Activated CD4-positive, alpha-beta memory T cell treated with anti-CD3 and anti-CD28 coated beads for 36 hours (primary cell): ENCODE data around the gene PNPO. TPM values are rescaled to one million over a fixed set of nuclear protein-coding genes. Genes with fewer than 3 reads are reported as not detected.

Source experiments
- CTCF ChIA-PET: fragments of 350-600 bp; sonication (Branson Sonifier 250); formaldehyde crosslinking; loops from one replicate; lab custom pipeline; 2021; ENCODE audit warnings: antibody characterized with exemption, inconsistent platforms; lab: Charles Lee
- POLR2A ChIA-PET: fragments of 350-600 bp; sonication (Branson Sonifier 250); formaldehyde crosslinking; loops from one replicate; lab custom pipeline; 2021; ENCODE audit warnings: antibody characterized with exemption; lab: Charles Lee
- DNase-seq: peaks from one replicate; pipeline ENCODE4 v3.0.0-alpha.2; 2020
- H3K27ac Mint-ChIP-seq: one replicate; pipeline ENCODE4 v1.8.0; 2021; ENCODE audit warnings: mixed read lengths
- H3K27me3 Mint-ChIP-seq: one replicate; pipeline ENCODE4 v1.8.0; 2021; ENCODE audit warnings: mixed read lengths
- H3K36me3 Mint-ChIP-seq: one replicate; pipeline ENCODE4 v1.8.0; 2021; ENCODE audit warnings: mixed read lengths
- H3K4me1 Mint-ChIP-seq: one replicate; pipeline ENCODE4 v1.8.0; 2021; ENCODE audit warnings: low read depth, mixed read lengths
- H3K4me3 Mint-ChIP-seq: one replicate; pipeline ENCODE4 v1.8.0; 2021; ENCODE audit warnings: mild to moderate bottlenecking, mixed read lengths
- H3K9me3 Mint-ChIP-seq: one replicate; pipeline ENCODE4 v1.8.0; 2021; ENCODE audit warnings: mixed read lengths
- intact Hi-C: fragments of 100-400 bp; cut with micrococcal nuclease; formaldehyde crosslinking; loops from one replicate; pipeline ENCODE4 v1.15.1; 2023
- total RNA-seq, 2 experiments: library from RNA; stranded (reverse); gene quantifications; one replicate each; pipeline ENCODE4 v1.2.3, GENCODE V29; 2021

PNPO gene
- total RNA-seq, result 10 to 100 TPM; 32.5 to 34.4 TPM

- ChIA-PET CTCF (interaction anchor here (0.8 to 17.6 kb wide), 9 partner anchors 8 to 671 kb away, joined by 3 to 290 read pairs (median 4); partner anchors contain the start of genes CDK5RAP3, LRRC46, MRPL10 and PRR15L), POLR2A (interaction anchor here (0.8 to 2.4 kb wide), 5 partner anchors 9 to 108 kb away, joined by 3 to 12 read pairs (median 3); partner anchors contain the start of gene SCRN2)
- Mint-ChIP-seq H3K4me1 (peaks cover 52% of the 10 kb centered on the region), H3K9me3 (no peaks in the 10 kb centered on the region), H3K27ac (peak within 1 kb of the TSS; percentile 81), H3K36me3 (peaks cover 11% of the 10 kb centered on the region), H3K4me3 (peak within 1 kb of the TSS; percentile 95), H3K27me3 (no peaks in the 10 kb centered on the region)
- DNase-seq, result peak; percentile 98
- intact Hi-C loops, result loop anchor here (1.0 to 5.0 kb wide), 6 partner anchors 29 to 234 kb away; partner anchors contain the start of genes CDK5RAP3, LRRC46, MRPL10 and SNX11
Measured at GRCh38 chr17:47941246-47942095, at the start of gene PNPO. Gene PNPO, plus strand, starts transcription at chr17:47941571. Its CDS starts 105 bp downstream, at chr17:47941676.

GRCh38 chr17:47894498-47895346, 46.6 kb upstream of the PNPO start:
- no peak for DNase-seq
- peaks cover 29% of the 10 kb centered on the region for H3K4me1 Mint-ChIP-seq
- POLR2A ChIA-PET, result interaction anchor here (0.7 to 2.0 kb wide), 21 partner anchors 16 to 245 kb away, joined by 3 to 15 read pairs (median 4); partner anchors contain the start of genes CDK5RAP3, KPNB1, LRRC46 and MRPL10
- peaks cover 5% of the 10 kb centered on the region for H3K36me3 Mint-ChIP-seq
- H3K4me3 Mint-ChIP-seq, result peak overlapping the region; percentile 95
- intact Hi-C loops, result loop anchor here (1.0 to 5.0 kb wide), 3 partner anchors 47 to 245 kb away; partner anchors contain the start of genes KPNB1, PNPO and SNX11
- CTCF ChIA-PET, result interaction anchor here (0.8 to 15.7 kb wide), 5 partner anchors 51 to 76 kb away, joined by 3 to 672 read pairs (median 9); partner anchors contain the start of genes CDK5RAP3, LRRC46, MRPL10 and SCRN2
- H3K27ac Mint-ChIP-seq, result peak overlapping the region; percentile 87
- no peaks in the 10 kb centered on the region for H3K27me3 Mint-ChIP-seq
- no peaks in the 10 kb centered on the region for H3K9me3 Mint-ChIP-seq

- DNase-seq, result peak; percentile 52
- intact Hi-C loops, result loop anchor here (1.0 to 5.0 kb wide), 3 partner anchors 46 to 246 kb away; partner anchors contain the start of genes KPNB1, PNPO and SNX11
Measured at GRCh38 chr17:47895347-47895855, 46.0 kb upstream of the PNPO start.

GRCh38 chr17:47895856-47896671, 45.3 kb upstream of the PNPO start, which contains the start of gene SP2:
Gene SP2, plus strand, starts transcription at chr17:47896236. Its CDS starts 51 bp downstream, at chr17:47896287.
- Mint-ChIP-seq H3K4me3 (peak within 1 kb of the TSS; percentile 95), H3K27ac (peak within 1 kb of the TSS; percentile 87), H3K27me3 (no peaks in the 10 kb centered on the region), H3K9me3 (no peaks in the 10 kb centered on the region), H3K36me3 (peaks cover 8% of the 10 kb centered on the region), H3K4me1 (peaks cover 34% of the 10 kb centered on the region)
- ChIA-PET POLR2A (interaction anchor here (0.8 to 2.0 kb wide), 23 partner anchors 9 to 247 kb away, joined by 3 to 15 read pairs (median 4); partner anchors contain the start of genes CDK5RAP3, KPNB1, LRRC46 and MRPL10), CTCF (interaction anchor here (0.6 to 15.7 kb wide), 12 partner anchors 51 to 164 kb away, joined by 3 to 672 read pairs (median 6); partner anchors contain the start of genes CDK5RAP3, LRRC46, MRPL10 and SCRN2)
- intact Hi-C loops, result loop anchor here (1.0 to 5.0 kb wide), 7 partner anchors 45 to 247 kb away; partner anchors contain the start of genes CDK5RAP3, KPNB1, NFE2L1 and PNPO
- peak; percentile 100 for DNase-seq

More at GRCh38 chr17:47895347-47895855, 46.0 kb upstream of the PNPO start:
- peaks cover 8% of the 10 kb centered on the region for H3K36me3 Mint-ChIP-seq
- peak overlapping the region; percentile 87 for H3K27ac Mint-ChIP-seq
- peak overlapping the region; percentile 95 for H3K4me3 Mint-ChIP-seq
- ChIA-PET CTCF (interaction anchor here (0.6 to 15.7 kb wide), 8 partner anchors 52 to 163 kb away, joined by 3 to 672 read pairs (median 5); partner anchors contain the start of genes CDK5RAP3, LRRC46, MRPL10 and SCRN2), POLR2A (interaction anchor here (0.8 to 2.0 kb wide), 23 partner anchors 8 to 246 kb away, joined by 3 to 15 read pairs (median 4); partner anchors contain the start of genes CDK5RAP3, KPNB1, LRRC46 and MRPL10)
- no peaks in the 10 kb centered on the region for H3K27me3 Mint-ChIP-seq
- H3K4me1 Mint-ChIP-seq, result peaks cover 34% of the 10 kb centered on the region
- H3K9me3 Mint-ChIP-seq, result no peaks in the 10 kb centered on the region

GRCh38 chr17:47896672-47897490, 44.5 kb upstream of the PNPO start:
- H3K27me3 Mint-ChIP-seq, result no peaks in the 10 kb centered on the region
- no peak for DNase-seq
- H3K4me1 Mint-ChIP-seq, result peaks cover 37% of the 10 kb centered on the region
- H3K36me3 Mint-ChIP-seq, result peaks cover 8% of the 10 kb centered on the region
- peak overlapping the region; percentile 95 for H3K4me3 Mint-ChIP-seq
- intact Hi-C loops, result loop anchor here (1.0 to 5.0 kb wide), 5 partner anchors 56 to 210 kb away; partner anchors contain the start of genes CDK5RAP3, NFE2L1, SCRN2 and SNX11
- ChIA-PET CTCF (interaction anchor here (0.6 to 1.1 kb wide), 6 partner anchors 50 to 140 kb away, joined by 3 to 8 read pairs (median 5); partner anchors contain the start of genes CDK5RAP3, LRRC46, MRPL10 and SCRN2), POLR2A (interaction anchor here (2.0 kb wide), 1 partner anchor 54 kb away, joined by 10 read pairs; no protein-coding TSS in a partner anchor)
- no peaks in the 10 kb centered on the region for H3K9me3 Mint-ChIP-seq
- peak overlapping the region; percentile 84 for H3K27ac Mint-ChIP-seq

GRCh38 chr17:47897561-47897960, 43.8 kb upstream of the PNPO start:
- no peaks in the 10 kb centered on the region for H3K9me3 Mint-ChIP-seq
- H3K4me1 Mint-ChIP-seq, result peaks cover 43% of the 10 kb centered on the region
- POLR2A ChIA-PET, result no interaction called here
- H3K36me3 Mint-ChIP-seq, result peaks cover 8% of the 10 kb centered on the region
- peak overlapping the region; percentile 95 for H3K4me3 Mint-ChIP-seq
- H3K27me3 Mint-ChIP-seq, result no peaks in the 10 kb centered on the region
- no peak overlapping the region for H3K27ac Mint-ChIP-seq
- intact Hi-C loops, result loop anchor here (2.0 to 5.0 kb wide), 2 partner anchors 127 to 210 kb away; partner anchors contain the start of gene SNX11
- CTCF ChIA-PET, result interaction anchor here (0.7 to 1.7 kb wide), 6 partner anchors 8 to 139 kb away, joined by 3 to 8 read pairs (median 4); partner anchors contain the start of genes CDK5RAP3, LRRC46, MRPL10 and SCRN2
- DNase-seq, result no peak

GRCh38 chr17:47898241-47898640, 43.1 kb upstream of the PNPO start:
- Mint-ChIP-seq H3K4me3 (no peak overlapping the region), H3K36me3 (peaks cover 8% of the 10 kb centered on the region), H3K4me1 (peaks cover 43% of the 10 kb centered on the region), H3K9me3 (no peaks in the 10 kb centered on the region), H3K27ac (no peak overlapping the region), H3K27me3 (no peaks in the 10 kb centered on the region)
- ChIA-PET POLR2A (no interaction called here), CTCF (interaction anchor here (0.7 to 1.7 kb wide), 3 partner anchors 8 to 73 kb away, joined by 3 to 5 read pairs (median 4); partner anchors contain the start of genes CDK5RAP3 and SCRN2)
- intact Hi-C loops, result loop anchor here (5.0 kb wide), 1 partner anchor 209 kb away; the partner anchor contains the start of gene SNX11
- DNase-seq, result no peak

GRCh38 chr17:47899643-47900042, 41.7 kb upstream of the PNPO start:
- DNase-seq, result no peak
- no peaks in the 10 kb centered on the region for H3K27me3 Mint-ChIP-seq
- ChIA-PET POLR2A (no interaction called here), CTCF (no interaction called here)
- H3K36me3 Mint-ChIP-seq, result peaks cover 8% of the 10 kb centered on the region
- no peak overlapping the region for H3K27ac Mint-ChIP-seq
- peaks cover 40% of the 10 kb centered on the region for H3K4me1 Mint-ChIP-seq
- intact Hi-C loops, result loop anchor here (5.0 kb wide), 1 partner anchor 208 kb away; the partner anchor contains the start of gene SNX11
- H3K9me3 Mint-ChIP-seq, result no peaks in the 10 kb centered on the region
- no peak overlapping the region for H3K4me3 Mint-ChIP-seq

GRCh38 chr17:47901423-47901822, 39.9 kb upstream of the PNPO start:
- no peak overlapping the region for H3K4me3 Mint-ChIP-seq
- H3K27me3 Mint-ChIP-seq, result no peaks in the 10 kb centered on the region
- H3K9me3 Mint-ChIP-seq, result no peaks in the 10 kb centered on the region
- peaks cover 4% of the 10 kb centered on the region for H3K36me3 Mint-ChIP-seq
- no peak overlapping the region for H3K27ac Mint-ChIP-seq
- peaks cover 37% of the 10 kb centered on the region for H3K4me1 Mint-ChIP-seq
- CTCF ChIA-PET, result interaction anchor here (0.7 kb wide), 1 partner anchor 12 kb away, joined by 3 read pairs; no protein-coding TSS in a partner anchor
- POLR2A ChIA-PET, result no interaction called here
- DNase-seq, result no peak
- intact Hi-C loops, result no loop called here
